H7 (cell line): ENCODE measurements around the gene MAP3K21. TPM values are rescaled to one million over a fixed set of nuclear protein-coding genes. Genes with fewer than 3 reads are reported as not detected.

ENCODE experiments used
- DNase-seq: peaks from one replicate; pipeline ENCODE4 v3.0.0; 2012
- H3K27me3 ChIP-seq: 2 replicates; pipeline ENCODE4 v1.6.0; 2011; ENCODE audit warnings: mild to moderate bottlenecking, low read length; ENCODE audit not compliant: control insufficient read depth, insufficient read depth
- H3K36me3 ChIP-seq: replicated peaks from 2 replicates; pipeline ENCODE4 v1.5.1; 2011; ENCODE audit warnings: low read length; ENCODE audit not compliant: control insufficient read depth, insufficient read depth
- H3K4me3 ChIP-seq: 2 replicates; pipeline ENCODE4 v1.5.1; 2011; ENCODE audit warnings: low read depth, mild to moderate bottlenecking, control low read depth, low read length, moderate library complexity; ENCODE audit not compliant: insufficient read depth
- total RNA-seq: library from RNA; depleted of rRNA; stranded (reverse); fragments of >200 nt; shearing (Covaris generic); gene quantifications from 2 replicates; pipeline ENCODE4 v1.2.3, GENCODE V29; 2014; rRNA removed

Gene MAP3K21
- total RNA-seq, 1 experiment from 2014 or later, result 28.0 TPM

DNA sequence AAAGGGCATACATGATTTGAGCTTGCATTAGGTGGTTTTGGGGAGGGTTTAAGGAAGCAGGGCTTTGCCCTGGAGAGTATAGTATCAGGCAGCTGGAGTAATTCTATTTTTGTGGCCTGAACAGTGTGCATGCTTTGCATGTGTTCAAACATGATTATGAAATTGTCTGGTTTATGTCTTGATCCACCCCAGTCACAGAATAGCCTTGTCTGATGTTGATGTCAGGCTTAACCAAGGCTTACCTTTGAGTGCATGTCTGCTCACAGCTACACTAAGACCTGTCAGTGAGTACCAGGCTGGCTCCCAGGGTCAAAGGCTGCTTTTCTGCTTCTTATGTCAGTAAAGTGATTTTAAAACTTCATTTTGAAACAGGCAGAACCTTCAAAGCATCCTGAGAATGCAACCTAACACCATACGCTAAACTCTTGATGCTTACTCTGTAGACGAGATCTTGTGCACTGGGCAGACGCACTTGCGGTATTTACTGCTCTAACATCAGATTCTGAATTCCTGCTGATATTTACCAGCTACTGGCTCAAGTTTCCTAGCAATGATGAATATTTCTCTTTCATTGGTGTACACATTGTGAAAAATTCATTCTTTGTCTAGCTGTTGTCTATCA, 78.9 kb downstream of the MAP3K21 start:
- Histone ChIP-seq H3K36me3 (no peaks in the 10 kb centered on the region), H3K4me3 (no peak overlapping the region), H3K27me3 (no peaks in the 10 kb centered on the region)
- no peak for DNase-seq

DNA sequence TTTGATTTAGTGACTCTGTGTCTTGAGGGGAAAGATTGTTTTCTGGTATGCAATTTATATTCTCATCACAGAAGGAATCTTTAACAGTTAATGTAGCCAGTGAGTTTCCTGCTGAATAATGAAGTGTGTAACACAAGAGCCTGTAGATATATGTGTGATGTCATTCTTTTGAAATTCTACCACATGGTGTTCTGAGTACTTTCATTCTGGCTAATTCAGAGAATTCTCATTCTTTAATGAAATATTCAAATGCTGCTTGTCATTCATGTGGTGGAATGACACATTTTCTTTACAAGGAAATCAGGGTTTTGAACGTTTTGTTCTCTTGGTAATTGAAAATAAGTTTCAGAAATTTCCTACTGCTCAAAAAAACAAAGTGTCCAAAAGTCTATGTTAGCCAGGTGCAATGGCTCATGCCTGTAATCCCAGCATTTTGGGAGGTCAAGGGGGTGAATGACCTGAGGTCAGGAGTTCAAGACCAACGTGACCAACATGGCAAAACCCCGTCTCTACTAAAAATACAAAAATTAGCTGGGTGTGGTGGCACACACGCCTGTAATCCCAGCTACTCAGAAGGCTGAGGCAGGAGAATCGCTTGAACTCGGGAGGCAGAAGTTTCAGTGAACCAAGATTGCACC, 79.6 kb downstream of the MAP3K21 start:
- no peak overlapping the region for H3K4me3 ChIP-seq
- no peaks in the 10 kb centered on the region for H3K36me3 ChIP-seq
- no peak for DNase-seq
- no peaks in the 10 kb centered on the region for H3K27me3 ChIP-seq

DNA sequence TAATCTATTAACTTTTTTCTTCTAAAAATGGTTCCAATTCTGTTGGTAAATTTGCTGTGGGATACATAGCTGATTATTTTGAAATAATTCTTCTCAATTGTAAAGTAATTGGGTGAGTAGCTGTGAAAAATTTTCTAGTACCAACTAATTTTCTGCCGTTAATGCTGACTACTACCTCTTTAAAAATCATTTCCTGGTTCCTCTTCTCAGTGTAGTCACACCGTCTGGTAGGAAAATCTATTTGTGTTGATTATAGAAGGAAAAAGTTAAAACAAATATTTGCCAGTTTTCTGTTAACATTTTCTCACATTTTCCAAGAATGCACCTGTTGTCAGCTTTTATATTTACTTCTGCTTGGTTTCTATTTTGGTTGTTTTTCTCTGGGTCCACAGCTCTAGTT, 82.0 kb downstream of the MAP3K21 start:
- Histone ChIP-seq H3K36me3 (no peaks in the 10 kb centered on the region), H3K27me3 (no peaks in the 10 kb centered on the region), H3K4me3 (no peak overlapping the region)
- DNase-seq, result no peak

DNA sequence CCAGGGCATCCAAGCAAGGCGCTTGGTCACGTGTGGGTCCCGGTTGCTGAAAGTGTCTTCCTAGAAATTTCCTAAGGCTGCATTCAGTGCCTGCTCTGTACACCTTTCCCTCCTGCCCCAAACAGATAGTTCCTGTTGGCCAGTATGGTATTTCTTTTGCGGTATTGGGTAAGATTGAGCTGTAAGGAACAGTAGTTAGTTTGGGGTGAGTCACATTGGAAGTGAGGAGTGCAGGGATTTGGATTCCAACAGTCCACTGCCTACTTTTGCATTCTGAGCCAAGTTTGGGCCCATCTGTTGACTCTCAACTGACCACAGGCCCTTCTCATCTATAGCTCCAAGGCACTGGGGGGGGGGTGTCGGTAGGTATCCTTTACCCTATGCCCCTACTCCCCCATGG, 83.4 kb downstream of the MAP3K21 start:
- DNase-seq, result no peak
- H3K36me3 ChIP-seq, result no peaks in the 10 kb centered on the region
- no peaks in the 10 kb centered on the region for H3K27me3 ChIP-seq
- H3K4me3 ChIP-seq, result no peak overlapping the region

DNA sequence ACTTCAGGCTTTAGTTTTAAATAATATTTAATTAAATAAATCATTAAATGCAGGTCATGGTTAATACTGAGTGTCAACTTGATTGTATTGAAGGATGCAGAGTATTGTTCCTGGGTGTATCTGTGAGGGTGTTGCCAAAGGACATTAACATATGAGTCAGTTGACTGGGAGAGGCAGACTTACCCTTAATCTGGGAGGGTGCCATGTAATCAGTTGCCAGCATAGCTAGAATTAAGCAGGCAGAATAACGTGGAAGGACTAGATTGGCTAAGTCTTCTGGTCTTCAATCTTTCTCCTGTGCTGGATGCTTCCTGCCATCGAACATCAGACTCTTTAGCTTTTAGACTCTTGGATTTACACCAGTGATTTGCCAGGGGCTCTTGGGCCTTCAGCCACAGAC, 85.3 kb downstream of the MAP3K21 start:
- H3K36me3 ChIP-seq, result no peaks in the 10 kb centered on the region

DNA sequence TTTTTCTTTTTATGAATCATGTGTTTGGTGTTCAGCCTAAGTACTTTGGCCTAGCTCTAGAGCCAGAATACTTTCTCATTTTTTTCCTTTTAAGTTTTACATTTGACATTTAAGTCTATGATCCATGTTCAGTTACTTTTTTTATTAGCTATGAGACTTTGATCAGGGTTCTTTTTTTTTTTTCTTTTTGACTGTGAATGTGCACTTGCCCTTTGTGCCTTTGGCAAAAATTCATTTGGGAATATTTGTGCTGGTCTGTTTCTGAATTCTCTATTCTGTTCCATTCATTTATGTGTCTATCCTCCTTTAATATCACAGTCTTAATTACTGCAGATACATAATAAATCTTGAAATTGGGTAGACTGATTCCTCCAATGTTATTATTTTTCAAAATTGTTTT, 93.8 kb downstream of the MAP3K21 start:
- no peak for DNase-seq
- H3K27me3 ChIP-seq, result no peaks in the 10 kb centered on the region
- H3K4me3 ChIP-seq, result no peak overlapping the region
- no peaks in the 10 kb centered on the region for H3K36me3 ChIP-seq

More for the DNA sequence above, 85.3 kb downstream of the MAP3K21 start:
- no peaks in the 10 kb centered on the region for H3K27me3 ChIP-seq
- DNase-seq, result no peak
- no peak overlapping the region for H3K4me3 ChIP-seq

DNA sequence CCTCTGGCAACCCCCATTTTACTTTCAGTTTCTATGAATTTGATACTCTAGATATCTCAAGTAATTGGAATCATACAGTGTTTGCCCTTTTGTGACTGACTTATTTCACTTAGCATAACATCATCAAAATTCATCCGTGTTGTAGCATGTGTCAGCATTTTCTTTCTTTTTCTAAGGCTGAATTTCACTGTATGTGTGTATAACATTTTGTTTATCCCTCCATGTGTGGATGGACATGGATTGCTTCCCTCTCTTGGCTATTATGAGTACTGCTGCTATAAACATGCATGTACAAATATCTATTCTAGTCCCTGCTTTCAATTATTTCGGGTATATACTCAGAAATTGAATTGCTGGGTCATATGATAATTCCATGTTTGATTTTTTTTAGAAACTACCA, 97.3 kb downstream of the MAP3K21 start:
- Histone ChIP-seq H3K36me3 (no peaks in the 10 kb centered on the region), H3K4me3 (no peak overlapping the region), H3K27me3 (no peaks in the 10 kb centered on the region)
- DNase-seq, result no peak

DNA sequence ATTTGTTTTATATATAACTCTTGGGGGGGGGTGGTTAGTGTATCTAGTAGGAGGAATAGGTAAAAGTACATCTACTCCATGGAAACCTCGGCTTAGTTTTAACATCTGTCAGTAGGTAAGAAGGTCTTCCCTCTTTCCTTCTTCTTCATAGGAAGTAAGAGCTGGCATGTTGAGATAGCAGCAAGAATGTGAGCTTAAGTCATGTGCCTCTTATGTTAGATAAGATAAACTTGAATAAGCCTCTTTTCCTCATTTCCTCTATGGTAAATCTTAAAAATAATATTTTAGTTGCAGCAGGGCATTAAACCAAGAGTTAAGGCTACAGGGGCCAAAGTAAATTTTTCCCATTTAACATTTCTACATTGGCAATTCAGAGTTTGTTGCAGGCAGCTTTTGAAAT, 100.4 kb downstream of the MAP3K21 start:
- Histone ChIP-seq H3K36me3 (no peaks in the 10 kb centered on the region), H3K27me3 (no peaks in the 10 kb centered on the region), H3K4me3 (no peak overlapping the region)
- no peak for DNase-seq

DNA sequence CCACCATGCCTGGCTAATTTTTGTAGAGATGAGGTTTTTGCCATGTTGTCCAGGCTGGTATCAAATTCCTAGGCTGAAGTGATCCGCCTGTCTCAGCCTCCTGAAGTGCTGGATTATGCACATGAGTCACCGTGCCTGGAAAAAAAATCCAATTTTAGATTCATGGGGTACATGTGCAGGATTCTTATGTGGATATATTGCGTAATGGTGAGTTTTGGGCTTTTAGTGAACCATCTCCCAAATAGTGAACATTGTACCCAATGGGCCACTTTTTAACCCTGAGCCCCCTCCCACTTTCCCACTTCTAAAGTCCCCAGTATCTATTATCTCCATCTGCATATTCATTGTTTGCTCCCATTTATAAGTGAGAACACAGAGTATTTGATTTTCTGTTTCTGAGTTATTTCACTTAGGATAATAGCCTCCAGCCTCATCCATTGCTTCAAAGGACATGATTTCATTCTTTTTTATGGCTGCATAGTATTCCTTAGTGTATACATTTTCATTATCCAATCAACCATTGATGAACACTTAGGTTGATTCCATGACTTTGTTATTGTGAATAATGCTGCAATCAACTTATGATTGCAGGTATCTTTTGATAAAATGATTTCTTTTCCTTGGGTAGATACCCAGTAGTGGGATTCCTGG, 104.4 kb downstream of the MAP3K21 start:
- Histone ChIP-seq H3K27me3 (no peaks in the 10 kb centered on the region), H3K36me3 (no peaks in the 10 kb centered on the region), H3K4me3 (no peak overlapping the region)
- DNase-seq, result no peak

DNA sequence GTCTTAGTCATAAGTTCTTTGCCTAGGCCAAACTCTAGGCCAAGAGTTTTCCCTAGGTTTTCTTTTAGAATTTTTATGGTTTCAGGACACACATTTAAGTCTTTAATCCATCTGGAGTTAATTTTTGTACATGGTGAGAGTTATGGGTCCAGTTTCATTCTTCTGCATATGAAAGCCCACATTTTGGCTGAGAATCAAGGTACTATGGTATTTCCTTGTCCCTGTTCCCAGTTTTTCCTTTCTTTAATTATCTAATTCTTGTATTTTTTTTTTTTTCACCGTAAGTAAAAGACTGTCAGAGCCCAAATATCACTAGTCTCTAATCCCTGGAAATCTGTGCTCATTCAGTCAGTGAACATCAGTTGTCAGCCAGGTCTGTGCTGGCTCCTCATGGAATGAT, 105.4 kb downstream of the MAP3K21 start:
- no peaks in the 10 kb centered on the region for H3K36me3 ChIP-seq
- no peak for DNase-seq
- no peaks in the 10 kb centered on the region for H3K27me3 ChIP-seq
- no peak overlapping the region for H3K4me3 ChIP-seq

DNA sequence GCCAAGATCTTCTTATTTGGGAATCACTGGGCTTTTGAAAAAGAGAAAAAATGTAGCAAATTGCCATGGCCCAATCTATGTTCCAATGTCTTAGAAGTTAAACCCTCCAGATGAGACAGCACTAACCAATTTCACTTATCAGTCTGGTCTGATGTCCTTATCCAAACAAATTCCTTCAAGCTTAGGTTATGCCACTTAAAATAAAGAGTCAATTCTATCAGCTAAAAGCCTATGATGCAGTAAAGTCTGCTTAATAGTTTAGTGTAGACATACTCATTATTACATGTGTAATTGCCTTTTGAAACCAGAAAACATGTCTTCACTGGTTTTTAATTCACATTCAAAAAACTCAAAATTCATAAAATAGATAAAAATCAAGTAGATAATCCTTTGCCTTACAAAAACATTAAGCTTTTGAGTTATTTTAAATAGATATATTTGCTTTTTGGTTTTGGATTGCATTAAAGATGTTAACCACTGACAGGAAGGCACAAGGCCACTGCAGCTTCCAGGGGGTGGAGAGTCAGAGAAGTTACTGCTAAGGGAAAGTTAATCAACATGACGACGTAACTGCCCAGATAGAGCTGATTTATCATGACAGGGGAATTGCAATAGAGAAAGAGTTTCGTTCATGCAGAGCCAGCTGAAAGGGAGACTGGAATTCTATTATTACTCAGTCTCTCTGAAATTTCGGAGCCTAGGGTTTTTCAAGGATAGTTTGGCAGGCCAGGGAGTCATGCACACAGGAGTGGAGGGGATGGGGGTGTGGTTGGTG, 106.1 kb downstream of the MAP3K21 start:
- H3K36me3 ChIP-seq, result no peaks in the 10 kb centered on the region
- no peaks in the 10 kb centered on the region for H3K27me3 ChIP-seq
- no peak overlapping the region for H3K4me3 ChIP-seq
- DNase-seq, result no peak

Other genes with a start within 250 kb of the MAP3K21 start
- gene PCNX2, start 32.0 kb upstream of the MAP3K21 start, total RNA-seq, result 43.8 and 62.7 TPM in 2 replicates